Large intestine (tissue), 3 donors: ENCODE data around the gene DNM3. TPM values are rescaled to one million over a fixed set of nuclear protein-coding genes. Genes with fewer than 3 reads are reported as not detected.
"Not testable (repeated sequence)": the region's sequence is repeated elsewhere in the genome, so short reads cannot be mapped to it uniquely, and the experiment has no call there.

Experiments
- DNase-seq, 2 donors: peaks; one replicate each; pipeline versions ENCODE4 v3.0.0 to v3.0.0-alpha.2; 2013
- H3K27ac ChIP-seq: one replicate; pipeline ENCODE4 v1.5.1; 2013; ENCODE audit warnings: low read length
- H3K27me3 ChIP-seq: 2 replicates; pipeline ENCODE4 v1.6.1; 2013; ENCODE audit warnings: low read length; ENCODE audit not compliant: control insufficient read depth, insufficient read depth
- H3K36me3 ChIP-seq: 2 replicates; pipeline ENCODE4 v1.6.1; 2013; ENCODE audit warnings: low read length; ENCODE audit not compliant: control insufficient read depth, insufficient read depth
- H3K4me1 ChIP-seq: one replicate; pipeline ENCODE4 v1.6.1; 2013; ENCODE audit warnings: low read length; ENCODE audit not compliant: control insufficient read depth, insufficient read depth
- H3K4me3 ChIP-seq: one replicate; pipeline ENCODE4 v1.5.1; 2013; ENCODE audit warnings: low read length
- H3K9me3 ChIP-seq: one replicate; pipeline ENCODE4 v1.6.1; 2013; ENCODE audit warnings: mild to moderate bottlenecking, low read depth, low read length, moderate library complexity; ENCODE audit not compliant: control insufficient read depth
- WGBS: methylation state at CpG from one replicate; pipeline ENCODE4 v1.1.5; 2013; ENCODE audit warnings: low lambda C conversion rate; ENCODE audit not compliant: insufficient coverage; 5-methylcytosine and 5-hydroxymethylcytosine counted together
- polyA plus RNA-seq: library from polyadenylated mRNA; unstranded; fragments of 120-200 nt; gene quantifications from one replicate; pipeline ENCODE4 v1.2.1, GENCODE V29; 2013

The DNM3 gene
- polyA plus RNA-seq, 1 donor: 2.2 TPM

- Histone ChIP-seq H3K27ac (peak overlapping the region; percentile 34), H3K4me1 (peaks cover 51% of the 10 kb centered on the region)
- DNase-seq: peak; percentile 77 to 88
Measured at GRCh38 chr1:172356620-172357019, 515.3 kb downstream of the DNM3 start.

GRCh38 chr1:172357753-172358385, 516.6 kb downstream of the DNM3 start:
- Histone ChIP-seq H3K4me1 (peaks cover 58% of the 10 kb centered on the region), H3K36me3 (no peaks in the 10 kb centered on the region), H3K27ac (peak overlapping the region; percentile 81), H3K9me3 (peaks cover 2% of the 10 kb centered on the region), H3K27me3 (no peaks in the 10 kb centered on the region), H3K4me3 (no peak overlapping the region)
- DNase-seq: no peak
- WGBS: 81% methylated on average over 4 of the region's 5 CpGs

More at GRCh38 chr1:172356620-172357019, 515.3 kb downstream of the DNM3 start:
- Histone ChIP-seq H3K36me3 (no peaks in the 10 kb centered on the region), H3K4me3 (no peak overlapping the region), H3K9me3 (peaks cover 2% of the 10 kb centered on the region), H3K27me3 (no peaks in the 10 kb centered on the region)

GRCh38 chr1:172359491-172359999, 518.2 kb downstream of the DNM3 start:
- Histone ChIP-seq H3K27ac (peak overlapping the region; percentile 81), H3K4me3 (no peak overlapping the region), H3K4me1 (peaks cover 51% of the 10 kb centered on the region), H3K9me3 (no peaks in the 10 kb centered on the region), H3K36me3 (no peaks in the 10 kb centered on the region), H3K27me3 (no peaks in the 10 kb centered on the region)
- DNase-seq: peak; percentile 87 to 94
- WGBS: 20% methylated on average over 1 of the region's 3 CpGs

- Histone ChIP-seq H3K4me3 (no peak overlapping the region), H3K27ac (peak overlapping the region; percentile 81), H3K4me1 (peaks cover 51% of the 10 kb centered on the region), H3K36me3 (no peaks in the 10 kb centered on the region), H3K27me3 (no peaks in the 10 kb centered on the region), H3K9me3 (no peaks in the 10 kb centered on the region)
- DNase-seq: peak in 1 of 2 donors; percentile 69
- no CpG with 5 or more reads among the region's 2 CpGs for WGBS
Measured at GRCh38 chr1:172360511-172360910, 519.2 kb downstream of the DNM3 start.

GRCh38 chr1:172360985-172361384, 519.7 kb downstream of the DNM3 start:
- H3K4me1 ChIP-seq: peaks cover 50% of the 10 kb centered on the region
- 100% methylated on average over 1 of the region's 6 CpGs for WGBS

GRCh38 chr1:172363852-172364251, 522.6 kb downstream of the DNM3 start:
- Histone ChIP-seq H3K4me1 (peaks cover 33% of the 10 kb centered on the region), H3K27ac (no peak overlapping the region), H3K9me3 (peaks cover 18% of the 10 kb centered on the region), H3K4me3 (no peak overlapping the region), H3K36me3 (no peaks in the 10 kb centered on the region), H3K27me3 (no peaks in the 10 kb centered on the region)
- DNase-seq: no peak

More at GRCh38 chr1:172360985-172361384, 519.7 kb downstream of the DNM3 start:
- Histone ChIP-seq H3K4me3 (no peak overlapping the region), H3K9me3 (peaks cover 5% of the 10 kb centered on the region), H3K27ac (peak overlapping the region; percentile 81), H3K36me3 (no peaks in the 10 kb centered on the region), H3K27me3 (no peaks in the 10 kb centered on the region)
- no peak for DNase-seq

GRCh38 chr1:172371646-172372045, 530.3 kb downstream of the DNM3 start:
- not testable (repeated sequence) for H3K27me3 ChIP-seq, H3K4me3 ChIP-seq, H3K4me1 ChIP-seq, DNase-seq, H3K36me3 ChIP-seq, H3K27ac ChIP-seq
- H3K9me3 ChIP-seq: peaks cover 10% of the 10 kb centered on the region
- 100% methylated on average over 1 of the region's 3 CpGs for WGBS

GRCh38 chr1:172373864-172374263, 532.6 kb downstream of the DNM3 start:
- no peaks in the 10 kb centered on the region for H3K36me3 ChIP-seq
- DNase-seq: no peak
- H3K4me3 ChIP-seq: no peak overlapping the region
- no peaks in the 10 kb centered on the region for H3K9me3 ChIP-seq
- no peaks in the 10 kb centered on the region for H3K4me1 ChIP-seq
- H3K27ac ChIP-seq: no peak overlapping the region
- whole genome bisulfite sequencing: 100% methylated on average over 1 of the region's 1 CpG
- no peaks in the 10 kb centered on the region for H3K27me3 ChIP-seq

- Histone ChIP-seq H3K9me3 (no peaks in the 10 kb centered on the region), H3K36me3 (no peaks in the 10 kb centered on the region), H3K27me3 (no peaks in the 10 kb centered on the region), H3K4me3 (no peak overlapping the region), H3K27ac (no peak overlapping the region), H3K4me1 (no peaks in the 10 kb centered on the region)
- no peak for DNase-seq
- WGBS: 83% methylated on average over 2 of the region's 2 CpGs
Measured at GRCh38 chr1:172375211-172375631, 533.9 kb downstream of the DNM3 start.

- no peak for DNase-seq
- H3K4me3 ChIP-seq: no peak overlapping the region
- no peaks in the 10 kb centered on the region for H3K36me3 ChIP-seq
- no peaks in the 10 kb centered on the region for H3K27me3 ChIP-seq
- H3K9me3 ChIP-seq: no peaks in the 10 kb centered on the region
- H3K4me1 ChIP-seq: no peaks in the 10 kb centered on the region
- no CpG with 5 or more reads among the region's 2 CpGs for WGBS
- H3K27ac ChIP-seq: no peak overlapping the region
Measured at GRCh38 chr1:172376431-172376830, 535.1 kb downstream of the DNM3 start.

GRCh38 chr1:172377565-172377964, 536.3 kb downstream of the DNM3 start:
- no peak overlapping the region for H3K27ac ChIP-seq
- peaks cover 4% of the 10 kb centered on the region for H3K4me1 ChIP-seq
- no peaks in the 10 kb centered on the region for H3K36me3 ChIP-seq
- no peak overlapping the region for H3K4me3 ChIP-seq
- no peaks in the 10 kb centered on the region for H3K9me3 ChIP-seq
- no peaks in the 10 kb centered on the region for H3K27me3 ChIP-seq
- DNase-seq: no peak
